Endodermal cell (in vitro differentiated cells): ENCODE measurements around the gene FHIP2A. TPM values are rescaled to one million over a fixed set of nuclear protein-coding genes. Genes with fewer than 3 reads are reported as not detected.

Experiments used
- DNase-seq: peaks from one replicate; pipeline ENCODE4 v3.0.0-alpha.2; 2017
- H3K27ac ChIP-seq: 2 replicates; pipeline ENCODE4 v1.5.1; 2013; ENCODE audit warnings: mild to moderate bottlenecking, low read depth, low read length, moderate library complexity
- H3K27me3 ChIP-seq: 2 replicates; pipeline ENCODE4 v1.6.1; 2013; ENCODE audit warnings: mild to moderate bottlenecking, low read length, moderate library complexity; ENCODE audit not compliant: insufficient read depth, control insufficient read depth, poor library complexity, severe bottlenecking
- H3K36me3 ChIP-seq: 2 replicates; pipeline ENCODE4 v1.7.0; 2013; ENCODE audit warnings: mild to moderate bottlenecking, low read length, moderate library complexity; ENCODE audit not compliant: control insufficient read depth, insufficient read depth
- H3K4me1 ChIP-seq: one replicate; pipeline ENCODE4 v1.7.0; 2013; ENCODE audit warnings: low read length; ENCODE audit not compliant: control insufficient read depth, insufficient read depth
- H3K4me3 ChIP-seq: 2 replicates; pipeline ENCODE4 v1.5.1; 2013; ENCODE audit warnings: mild to moderate bottlenecking, low read length, moderate library complexity
- H3K9ac ChIP-seq: 2 replicates; pipeline ENCODE4 v1.6.1; 2013; ENCODE audit warnings: mild to moderate bottlenecking, low read length, moderate library complexity; ENCODE audit not compliant: poor library complexity, severe bottlenecking; ENCODE audit errors: extremely low read depth
- H3K9me3 ChIP-seq: 2 replicates; pipeline ENCODE4 v1.6.1; 2013; ENCODE audit warnings: mild to moderate bottlenecking, low read length, moderate library complexity; ENCODE audit not compliant: control insufficient read depth
- H3K27ac Mint-ChIP-seq: 2 replicates; pipeline ENCODE4 v1.8.0; 2020; ENCODE audit warnings: mixed read lengths
- H3K27me3 Mint-ChIP-seq: 2 replicates; pipeline ENCODE4 v1.8.0; 2021; ENCODE audit warnings: mild to moderate bottlenecking, mixed read lengths; ENCODE audit not compliant: insufficient read depth
- H3K36me3 Mint-ChIP-seq: 2 replicates; pipeline ENCODE4 v1.8.0; 2020; ENCODE audit warnings: low read depth, mixed read lengths
- H3K4me1 Mint-ChIP-seq: 2 replicates; pipeline ENCODE4 v1.8.0; 2020; ENCODE audit warnings: mixed read lengths
- H3K4me3 Mint-ChIP-seq: 2 replicates; pipeline ENCODE4 v1.8.0; 2020; ENCODE audit warnings: mild to moderate bottlenecking, moderate library complexity, mixed read lengths
- H3K9me3 Mint-ChIP-seq: 2 replicates; pipeline ENCODE4 v1.8.0; 2020; ENCODE audit warnings: mild to moderate bottlenecking, mixed read lengths
- WGBS, 2 experiments: methylation state at CpG; one replicate each; pipeline versions ENCODE4 v1.1.5 to v1.1.7; 2013; ENCODE audit warnings: missing lambda C conversion rate in 2 of 2, mixed read lengths in 1 of 2; ENCODE audit not compliant: insufficient coverage in 1 of 2, insufficient read length in 1 of 2; 5-methylcytosine and 5-hydroxymethylcytosine counted together
- total RNA-seq, 2 donors: library from RNA; stranded (reverse); fragmentation: NEBNext Ultra II Directional in 1 of 2; extraction: Animal tissue kit (Norgen Biotek cat#: 25700) in 1 of 2; gene quantifications; 2 replicates in 1 of 2; 3 replicates in 1 of 2; pipeline ENCODE4 v1.2.1, GENCODE V29; 2021
- TF ChIP-seq, protein P1 (sequence below): fragments of 200-600 bp; sonication (generic); conservative IDR thresholded peaks from 2 replicates; pipeline ENCODE4 v1.5.0; 2021; ENCODE audit warnings: antibody characterized with exemption, mild to moderate bottlenecking

The FHIP2A gene
- total RNA-seq, 2 donors from 2014 or later: 24.4 to 28.8 TPM

DNA sequence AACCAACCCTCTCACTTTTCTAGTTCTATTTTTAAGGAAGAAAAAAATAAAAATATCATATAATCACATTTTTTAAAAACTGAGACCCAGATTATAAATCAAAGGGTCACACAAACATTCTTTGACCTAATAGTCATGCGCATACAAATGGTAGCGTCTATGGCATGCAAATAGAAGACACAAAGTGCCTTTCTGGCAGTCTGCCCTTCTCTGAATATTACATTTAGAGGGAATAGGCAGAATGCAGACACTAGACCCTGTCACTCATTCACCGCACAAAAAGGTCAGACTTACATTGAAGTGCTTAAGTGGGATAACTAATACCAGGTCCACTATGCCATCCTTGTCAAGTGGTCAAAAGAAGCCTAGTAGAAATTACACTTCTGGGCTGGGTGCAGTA is 26.5 kb upstream of the FHIP2A start:
- Histone ChIP-seq H3K9me3 (no peaks in the 10 kb centered on the region), H3K27me3 (peaks cover 4% of the 10 kb centered on the region), H3K27ac (no peak overlapping the region), H3K9ac (no peak overlapping the region), H3K4me1 (no peaks in the 10 kb centered on the region), H3K36me3 (no peaks in the 10 kb centered on the region), H3K4me3 (no peak overlapping the region)
- Mint-ChIP-seq H3K4me3 (no peak overlapping the region), H3K27me3 (no peaks in the 10 kb centered on the region), H3K36me3 (no peaks in the 10 kb centered on the region), H3K4me1 (no peaks in the 10 kb centered on the region), H3K27ac (no peak overlapping the region), H3K9me3 (peaks cover 3% of the 10 kb centered on the region)
- no peak for DNase-seq
- 87 to 96% methylated on average over 3 of the region's 3 CpGs for WGBS, 2 experiments
- TF ChIP-seq, protein P1, sequence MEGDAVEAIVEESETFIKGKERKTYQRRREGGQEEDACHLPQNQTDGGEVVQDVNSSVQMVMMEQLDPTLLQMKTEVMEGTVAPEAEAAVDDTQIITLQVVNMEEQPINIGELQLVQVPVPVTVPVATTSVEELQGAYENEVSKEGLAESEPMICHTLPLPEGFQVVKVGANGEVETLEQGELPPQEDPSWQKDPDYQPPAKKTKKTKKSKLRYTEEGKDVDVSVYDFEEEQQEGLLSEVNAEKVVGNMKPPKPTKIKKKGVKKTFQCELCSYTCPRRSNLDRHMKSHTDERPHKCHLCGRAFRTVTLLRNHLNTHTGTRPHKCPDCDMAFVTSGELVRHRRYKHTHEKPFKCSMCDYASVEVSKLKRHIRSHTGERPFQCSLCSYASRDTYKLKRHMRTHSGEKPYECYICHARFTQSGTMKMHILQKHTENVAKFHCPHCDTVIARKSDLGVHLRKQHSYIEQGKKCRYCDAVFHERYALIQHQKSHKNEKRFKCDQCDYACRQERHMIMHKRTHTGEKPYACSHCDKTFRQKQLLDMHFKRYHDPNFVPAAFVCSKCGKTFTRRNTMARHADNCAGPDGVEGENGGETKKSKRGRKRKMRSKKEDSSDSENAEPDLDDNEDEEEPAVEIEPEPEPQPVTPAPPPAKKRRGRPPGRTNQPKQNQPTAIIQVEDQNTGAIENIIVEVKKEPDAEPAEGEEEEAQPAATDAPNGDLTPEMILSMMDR: no peak

DNA sequence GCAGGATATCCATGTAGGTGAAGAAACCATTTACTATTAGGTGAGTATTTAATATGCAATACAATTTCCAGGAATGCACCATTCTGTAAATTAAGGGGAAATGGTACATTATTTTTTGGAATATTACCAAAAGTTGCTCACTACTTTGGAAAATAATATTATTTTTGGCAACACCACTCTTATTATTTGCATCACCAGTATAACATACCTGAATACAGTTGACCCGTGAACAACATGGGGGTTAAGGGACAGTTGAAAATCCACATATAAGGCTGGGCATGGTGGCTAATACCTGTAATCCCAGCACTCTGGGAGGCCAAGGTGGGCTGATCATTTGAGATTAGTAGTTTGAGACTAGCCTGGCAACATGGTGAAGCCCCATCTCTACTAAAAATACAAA is 21.2 kb upstream of the FHIP2A start:
- no peak overlapping the region for H3K27ac ChIP-seq
- H3K4me1 Mint-ChIP-seq: no peaks in the 10 kb centered on the region

DNA sequence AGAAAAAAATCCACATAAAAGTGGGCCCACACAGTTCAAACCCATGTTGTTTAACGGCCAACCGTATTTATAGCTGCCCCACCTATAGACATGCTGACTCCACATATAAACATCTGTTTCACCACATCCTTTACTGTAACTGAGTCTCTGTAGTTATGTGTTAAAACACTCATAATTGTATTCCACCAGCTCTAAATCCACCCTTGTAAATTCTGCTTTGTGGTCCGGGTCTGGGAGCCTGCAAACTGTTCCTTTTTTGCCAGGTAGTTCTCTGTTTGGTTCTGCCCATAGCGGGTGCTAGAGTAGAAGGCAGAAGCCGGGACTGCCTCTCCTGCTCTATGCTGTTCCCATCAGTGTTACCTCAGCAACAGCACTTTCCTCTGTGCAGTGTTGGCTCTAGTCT is 20.2 kb upstream of the FHIP2A start:
- no peak overlapping the region for H3K4me3 Mint-ChIP-seq
- 85 to 100% methylated on average over 4 to 5 of the region's 5 CpGs for WGBS, 2 experiments
- H3K4me1 Mint-ChIP-seq: no peaks in the 10 kb centered on the region

More for the DNA sequence above, 21.2 kb upstream of the FHIP2A start:
- Histone ChIP-seq H3K4me3 (no peak overlapping the region), H3K36me3 (no peaks in the 10 kb centered on the region), H3K9ac (no peak overlapping the region), H3K27me3 (peaks cover 4% of the 10 kb centered on the region), H3K9me3 (no peaks in the 10 kb centered on the region), H3K4me1 (no peaks in the 10 kb centered on the region)
- 100% methylated on average over 1 of the region's 1 CpG; no CpG with 5 or more reads in 1 of the 2 experiments for WGBS, 2 experiments
- Mint-ChIP-seq H3K4me3 (no peak overlapping the region), H3K27ac (no peak overlapping the region), H3K36me3 (no peaks in the 10 kb centered on the region), H3K9me3 (no peaks in the 10 kb centered on the region), H3K27me3 (no peaks in the 10 kb centered on the region)
- DNase-seq: no peak
- TF ChIP-seq, protein P1: no peak

More for the DNA sequence above, 20.2 kb upstream of the FHIP2A start:
- Histone ChIP-seq H3K9me3 (no peaks in the 10 kb centered on the region), H3K4me1 (no peaks in the 10 kb centered on the region), H3K4me3 (no peak overlapping the region), H3K27ac (no peak overlapping the region), H3K36me3 (no peaks in the 10 kb centered on the region), H3K27me3 (peaks cover 4% of the 10 kb centered on the region), H3K9ac (no peak overlapping the region)
- DNase-seq: no peak
- H3K27ac Mint-ChIP-seq: no peak overlapping the region
- TF ChIP-seq, protein P1: no peak
- no peaks in the 10 kb centered on the region for H3K27me3 Mint-ChIP-seq
- no peaks in the 10 kb centered on the region for H3K9me3 Mint-ChIP-seq
- no peaks in the 10 kb centered on the region for H3K36me3 Mint-ChIP-seq
